IMR-90 (cell line): Measurements from ENCODE around the gene MRPS16. TPM values are rescaled to one million over a fixed set of nuclear protein-coding genes. Genes with fewer than 3 reads are reported as not detected.

ENCODE experiments used
- ATAC-seq: fragments of 200-7000 bp; cut with Tn5 transposase; 2 replicates; pipeline ENCODE4 v1.9.1; 2020; ENCODE audit warnings: low read depth, mild to moderate bottlenecking, moderate library complexity
- BruUV-seq: library from RNA; stranded (reverse); fragments of 400-500 nt; replicated peaks from 2 replicates; lab custom pipeline; 2021; lab: Mats Ljungman, UMichigan
- CTCF ChIA-PET: fragments of 300-600 bp; formaldehyde crosslinking; extraction: SDS; loops from one replicate; lab custom pipeline; 2021; ENCODE audit warnings: antibody characterized with exemption; lab: Yijun Ruan, JAX
- POLR2A ChIA-PET: fragments of 300-600 bp; sonication (Branson Sonifier 250); formaldehyde crosslinking; loops from one replicate; lab custom pipeline; 2022; ENCODE audit warnings: antibody characterized with exemption; ENCODE audit not compliant: unreplicated experiment; lab: Charles Lee
- DNase-seq: peaks from one replicate; pipeline ENCODE4 v3.0.0; 2013
- H2AFZ ChIP-seq: replicated peaks from 2 replicates; pipeline ENCODE3; 2013; ENCODE audit warnings: low read length, mild to moderate bottlenecking; ENCODE audit not compliant: poor library complexity
- H2AK5ac ChIP-seq: 2 replicates; pipeline ENCODE4 v1.6.1; 2013; ENCODE audit warnings: low read depth, low read length, inconsistent platforms
- H2AK9ac ChIP-seq: replicated peaks from 2 replicates; pipeline ENCODE3; 2013; ENCODE audit warnings: mild to moderate bottlenecking, low read depth, low read length, moderate library complexity; ENCODE audit not compliant: poor library complexity
- H2BK120ac ChIP-seq: 2 replicates; pipeline ENCODE4 v1.6.1; 2013; ENCODE audit warnings: low read depth, low read length, inconsistent platforms
- H2BK15ac ChIP-seq: 3 replicates; pipeline ENCODE4 v1.6.1; 2013; ENCODE audit warnings: low read depth, low read length, inconsistent platforms
- H2BK20ac ChIP-seq: 2 replicates; pipeline ENCODE4 v1.6.1; 2013; ENCODE audit warnings: low read depth, mild to moderate bottlenecking, inconsistent platforms, low read length, moderate library complexity
- H2BK5ac ChIP-seq: 2 replicates; pipeline ENCODE4 v1.6.1; 2013; ENCODE audit warnings: mild to moderate bottlenecking, low read depth, low read length, inconsistent platforms; ENCODE audit not compliant: poor library complexity, severe bottlenecking
- H3K14ac ChIP-seq: replicated peaks from 2 replicates; pipeline ENCODE4 v1.6.1; 2013; ENCODE audit warnings: low read depth, low read length, inconsistent platforms
- H3K18ac ChIP-seq: 2 replicates; pipeline ENCODE4 v1.6.1; 2013; ENCODE audit warnings: low read depth, low read length, control low read depth
- H3K23ac ChIP-seq: 2 replicates; pipeline ENCODE4 v1.6.1; 2013; ENCODE audit warnings: low read depth, low read length, inconsistent platforms
- H3K27ac ChIP-seq: 2 replicates; pipeline ENCODE4 v1.5.1; 2013; ENCODE audit warnings: mild to moderate bottlenecking, control low read depth, low read length; ENCODE audit not compliant: insufficient read depth
- H3K27me3 ChIP-seq: 2 replicates; pipeline ENCODE4 v1.6.1; 2013; ENCODE audit warnings: low read length; ENCODE audit not compliant: control insufficient read depth, insufficient read depth
- H3K36me3 ChIP-seq: 2 replicates; pipeline ENCODE4 v1.6.1; 2013; ENCODE audit warnings: low read length, mixed read lengths; ENCODE audit not compliant: control insufficient read depth, insufficient read depth
- H3K4ac ChIP-seq: 2 replicates; pipeline ENCODE4 v1.6.1; 2013; ENCODE audit warnings: low read depth, low read length, inconsistent platforms
- H3K4me1 ChIP-seq: 2 replicates; pipeline ENCODE4 v1.6.1; 2013; ENCODE audit warnings: low read length, mixed read lengths; ENCODE audit not compliant: control insufficient read depth, insufficient read depth
- H3K4me2 ChIP-seq: 2 replicates; pipeline ENCODE4 v1.6.1; 2013; ENCODE audit warnings: low read depth, mild to moderate bottlenecking, control low read depth, low read length, moderate library complexity
- H3K4me3 ChIP-seq: 2 replicates; pipeline ENCODE4 v1.5.1; 2013; ENCODE audit warnings: low read depth, mild to moderate bottlenecking, control low read depth, low read length, moderate library complexity; ENCODE audit not compliant: insufficient read depth
- H3K56ac ChIP-seq: 2 replicates; pipeline ENCODE4 v1.6.1; 2013; ENCODE audit warnings: low read length, inconsistent platforms; ENCODE audit not compliant: insufficient read depth; ENCODE audit errors: extremely low read depth
- H3K79me1 ChIP-seq, 2 experiments: 2 replicates each; pipeline ENCODE4 v1.6.1; 2013; ENCODE audit warnings: low read length in 2 of 2, inconsistent platforms in 1 of 2, low read depth in 1 of 2
- H3K9ac ChIP-seq: 2 replicates; pipeline ENCODE4 v1.6.1; 2013; ENCODE audit warnings: low read depth, low read length, control low read depth
- H3K9me1 ChIP-seq: 2 replicates; pipeline ENCODE4 v1.6.1; 2013; ENCODE audit warnings: low read length, inconsistent platforms; ENCODE audit not compliant: insufficient read depth
- H3K9me3 ChIP-seq: 2 replicates; pipeline ENCODE4 v1.6.1; 2013; ENCODE audit warnings: low read length; ENCODE audit not compliant: control insufficient read depth, insufficient read depth
- H4K20me1 ChIP-seq: 2 replicates; pipeline ENCODE4 v1.6.1; 2013; ENCODE audit warnings: low read length, inconsistent platforms; ENCODE audit not compliant: insufficient read depth
- H4K5ac ChIP-seq: 2 replicates; pipeline ENCODE4 v1.6.1; 2013; ENCODE audit warnings: mild to moderate bottlenecking, low read depth, low read length, control low read depth
- H4K8ac ChIP-seq, 2 experiments: 2 replicates each; pipeline ENCODE4 v1.6.1; 2013; ENCODE audit warnings: low read depth in 2 of 2, low read length in 2 of 2, control low read depth in 1 of 2, inconsistent platforms in 1 of 2
- H4K91ac ChIP-seq: 2 replicates; pipeline ENCODE4 v1.6.1; 2013; ENCODE audit warnings: low read depth, low read length, inconsistent platforms; ENCODE audit not compliant: insufficient read depth
- BHLHE40 ChIP-seq: fragments of 150-350 bp; IDR thresholded peaks from 2 replicates; pipeline ENCODE4 v1.6.1; 2016; ENCODE audit warnings: mild to moderate bottlenecking, low read depth, low read length
- CEBPB ChIP-seq: IDR thresholded peaks from 2 replicates; pipeline ENCODE4 v1.6.1; 2012; ENCODE audit warnings: low read depth, low read length, improper control_type of control experiment
- CHD1 ChIP-seq: IDR thresholded peaks from 2 replicates; pipeline ENCODE4 v1.6.1; 2012; ENCODE audit warnings: low read depth, low read length, improper control_type of control experiment
- CTCF ChIP-seq: conservative IDR thresholded peaks from 2 replicates; pipeline ENCODE4 v1.5.1; 2012; ENCODE audit warnings: mild to moderate bottlenecking, low read depth, low read length, improper control_type of control experiment
- ELK1 ChIP-seq: fragments of 150-350 bp; IDR thresholded peaks from 2 replicates; pipeline ENCODE4 v1.6.1; 2016; ENCODE audit warnings: low read depth, mild to moderate bottlenecking, low read length, moderate library complexity, borderline replicate concordance
- FOS ChIP-seq: fragments of 150-350 bp; IDR thresholded peaks from 2 replicates; pipeline ENCODE4 v1.6.1; 2016; ENCODE audit warnings: low read depth, low read length
- MAFK ChIP-seq: IDR thresholded peaks from 2 replicates; pipeline ENCODE4 v1.6.1; 2012; ENCODE audit warnings: low read depth, low read length, improper control_type of control experiment
- MAZ ChIP-seq: IDR thresholded peaks from 2 replicates; pipeline ENCODE4 v1.6.1; 2012; ENCODE audit warnings: low read depth, mild to moderate bottlenecking, low read length, improper control_type of control experiment, moderate library complexity, borderline replicate concordance
- MXI1 ChIP-seq: IDR thresholded peaks from 2 replicates; pipeline ENCODE4 v1.6.1; 2012; ENCODE audit warnings: low read depth, mild to moderate bottlenecking, low read length, moderate library complexity, borderline replicate concordance
- NFE2L2 ChIP-seq: fragments of 150-350 bp; IDR thresholded peaks from 2 replicates; pipeline ENCODE4 v1.6.1; 2016; ENCODE audit warnings: low read depth, mild to moderate bottlenecking, low read length
- POLR2A ChIP-seq: IDR thresholded peaks from 2 replicates; pipeline ENCODE4 v1.6.1; 2012; ENCODE audit warnings: mild to moderate bottlenecking, low read depth, low read length
- RAD21 ChIP-seq: IDR thresholded peaks from 2 replicates; pipeline ENCODE4 v1.6.1; 2012; ENCODE audit warnings: low read length, improper control_type of control experiment
- RCOR1 ChIP-seq: IDR thresholded peaks from 2 replicates; pipeline ENCODE4 v1.6.1; 2012; ENCODE audit warnings: mild to moderate bottlenecking, low read length, improper control_type of control experiment; ENCODE audit not compliant: insufficient replicate concordance
- RFX5 ChIP-seq: IDR thresholded peaks from 2 replicates; pipeline ENCODE4 v1.8.0; 2012; ENCODE audit warnings: low read depth, mild to moderate bottlenecking, low read length, moderate library complexity
- SMC3 ChIP-seq: fragments of 150-350 bp; IDR thresholded peaks from 2 replicates; pipeline ENCODE4 v1.6.1; 2016; ENCODE audit warnings: low read depth, mild to moderate bottlenecking, antibody characterized with exemption, low read length, moderate library complexity
- USF2 ChIP-seq: fragments of 150-350 bp; IDR thresholded peaks from 2 replicates; pipeline ENCODE4 v1.6.1; 2017; ENCODE audit warnings: mild to moderate bottlenecking, antibody characterized with exemption, low read length, low read depth
- WGBS, 2 experiments: methylation state at CpG; one replicate each; pipeline versions ENCODE4 v1.1.5 to v1.1.7; 2013; ENCODE audit warnings: missing lambda C conversion rate in 2 of 2; ENCODE audit not compliant: insufficient read length in 1 of 2; ENCODE audit errors: extremely low coverage in 2 of 2; 5-methylcytosine and 5-hydroxymethylcytosine counted together
- dilution Hi-C: fragments of 300-500 bp; cut with HindIII; formaldehyde crosslinking; loops from one replicate; pipeline ENCODE4 v1.14.3; 2018; ENCODE audit warnings: low sequenced_read_pairs; ENCODE audit not compliant: unreplicated experiment
- in situ Hi-C: fragments of 300-500 bp; cut with MboI; formaldehyde crosslinking; loops from 3 replicates; pipeline ENCODE4 v1.14.3; 2019; ENCODE audit warnings: low sequenced_read_pairs, inconsistent platforms, mixed read lengths
- intact Hi-C: fragments of 100-400 bp; cut with micrococcal nuclease; formaldehyde crosslinking; loops from 2 replicates; pipeline ENCODE4 v1.10.0; 2022
- polyA plus RNA-seq, 3 experiments: library from polyadenylated mRNA; depleted of rRNA; stranded (reverse); fragments of >200 nt; gene quantifications; 2 replicates each; pipeline ENCODE4 v1.2.3, GENCODE V29; 2012; ENCODE audit warnings: low replicate concordance in 1 of 3
- total RNA-seq: library from RNA; depleted of rRNA; stranded (reverse); fragments of >200 nt; gene quantifications from 2 replicates; pipeline ENCODE4 v1.2.3, GENCODE V29; 2012

MRPS16 gene
- total and polyA plus RNA-seq, 2 of the 4 experiments (the other 2 are of a cell fraction), result 45.3 to 62.4 TPM

GRCh38 chr10:73217628-73218027, 34.8 kb downstream of the MRPS16 start:
- H2AK9ac ChIP-seq, result no peak overlapping the region
- H3K9me3 ChIP-seq, result no peaks in the 10 kb centered on the region
- 0 out of 2 replicates have a peak, but pooled peaks cover 3% of the 10 kb centered on the region for H3K9me1 ChIP-seq
- ChIA-PET CTCF (no interaction called here), POLR2A (no interaction called here)
- no peak overlapping the region for H2BK15ac ChIP-seq
- H3K18ac ChIP-seq, result no peak overlapping the region
- no peak for DNase-seq
- no peak overlapping the region for H2AFZ ChIP-seq
- H4K20me1 ChIP-seq, result no peaks in the 10 kb centered on the region; the same call in 1 of the 2 replicates
- H3K4me1 ChIP-seq, result no peaks in the 10 kb centered on the region
- no peak for ATAC-seq
- H3K4ac ChIP-seq, result no peak overlapping the region
- TF ChIP-seq NFE2L2, result no peak
- no peak for TF ChIP-seq CTCF
- TF ChIP-seq RAD21, result no peak
- TF ChIP-seq MAZ, result no peak
- TF ChIP-seq SMC3, result no peak
- no peak for TF ChIP-seq ELK1
- TF ChIP-seq FOS, result no peak
- TF ChIP-seq MXI1, result no peak
- TF ChIP-seq BHLHE40, result no peak
- TF ChIP-seq RCOR1, result no peak
- no peak for TF ChIP-seq CEBPB
- no peak for TF ChIP-seq RFX5
- TF ChIP-seq POLR2A, result no peak
- TF ChIP-seq CHD1, result no peak
- TF ChIP-seq USF2, result no peak
- TF ChIP-seq MAFK, result no peak
- no CpG with 5 or more reads among the region's 2 CpGs for WGBS, 2 experiments
- H2AK5ac ChIP-seq, result no peak overlapping the region
- H4K8ac ChIP-seq, result no peak overlapping the region
- H3K23ac ChIP-seq, result no peak overlapping the region
- no peak overlapping the region for H3K9ac ChIP-seq
- no peak overlapping the region for H2BK120ac ChIP-seq
- H2BK20ac ChIP-seq, result no peak overlapping the region
- intact Hi-C loops (no loop called here), in situ Hi-C loops (no loop called here), dilution Hi-C loops (no loop called here)
- H4K5ac ChIP-seq, result no peak overlapping the region
- no peak overlapping the region for H3K14ac ChIP-seq
- H3K27ac ChIP-seq, result no peak overlapping the region
- H2BK5ac ChIP-seq, result no peak overlapping the region
- H3K27me3 ChIP-seq, result no peaks in the 10 kb centered on the region
- H3K4me2 ChIP-seq, result no peak overlapping the region
- no peak overlapping the region for H4K91ac ChIP-seq
- no peaks in the 10 kb centered on the region; a peak in 2 of 4 replicates for H3K79me1 ChIP-seq
- H3K36me3 ChIP-seq, result peaks cover 15% of the 10 kb centered on the region
- BruUV-seq, result no TSS peak
- no peak overlapping the region for H3K4me3 ChIP-seq
- H3K56ac ChIP-seq, result no peak overlapping the region
